HL-60/S4 treated with retinoic acid at 250 ng/mL for 4 days and 3 days (cell line): ENCODE results near the gene RBMX.
"Not testable (repeated sequence)": the region's sequence is repeated elsewhere in the genome, so short reads cannot be mapped to it uniquely, and the experiment has no call there.

ENCODE experiments used
- in situ Hi-C: fragments of 300-500 bp; cut with MboI; formaldehyde crosslinking; loops from 2 replicates; pipeline ENCODE4 v1.7.0; 2022; ENCODE audit warnings: low sequenced_read_pairs

The RBMX gene

GRCh38 chrX:136879001-136879687 lies 1.4 kb downstream of the RBMX start:
- in situ Hi-C loops: no loop called here

- in situ Hi-C loops: no loop called here
Observed at GRCh38 chrX:136878423-136878822, 2.1 kb downstream of the RBMX start.

GRCh38 chrX:136874114-136874513 lies 6.4 kb downstream of the RBMX start:
- in situ Hi-C loops: not testable (repeated sequence)

- in situ Hi-C loops: not testable (repeated sequence)
Observed at GRCh38 chrX:136873210-136873609, 7.3 kb downstream of the RBMX start.

- in situ Hi-C loops: no loop called here
Observed at GRCh38 chrX:136872091-136872700, 8.3 kb downstream of the RBMX start.

GRCh38 chrX:136870064-136870463 lies 10.5 kb downstream of the RBMX start:
- in situ Hi-C loops: no loop called here

- in situ Hi-C loops: no loop called here
Observed at GRCh38 chrX:136868283-136869055, 12.1 kb downstream of the RBMX start.

- in situ Hi-C loops: no loop called here
Observed at GRCh38 chrX:136867518-136867917, 13.0 kb downstream of the RBMX start.

- in situ Hi-C loops: no loop called here
Observed at GRCh38 chrX:136867096-136867491, 13.4 kb downstream of the RBMX start.

- in situ Hi-C loops: no loop called here
Observed at GRCh38 chrX:136866337-136867095, 14.0 kb downstream of the RBMX start.

GRCh38 chrX:136865270-136866158 lies 15.0 kb downstream of the RBMX start:
- in situ Hi-C loops: no loop called here

- in situ Hi-C loops: no loop called here
Observed at GRCh38 chrX:136863826-136864225, 16.7 kb downstream of the RBMX start.

- in situ Hi-C loops: no loop called here
Observed at GRCh38 chrX:136862546-136862945, 18.0 kb downstream of the RBMX start.

GRCh38 chrX:136861877-136862276 lies 18.6 kb downstream of the RBMX start:
- in situ Hi-C loops: no loop called here

GRCh38 chrX:136858007-136858756 lies 22.3 kb downstream of the RBMX start:
- in situ Hi-C loops: no loop called here

- in situ Hi-C loops: no loop called here
Observed at GRCh38 chrX:136856551-136856950, 24.0 kb downstream of the RBMX start.

- in situ Hi-C loops: no loop called here
Observed at GRCh38 chrX:136856050-136856449, 24.5 kb downstream of the RBMX start.

- in situ Hi-C loops: no loop called here
Observed at GRCh38 chrX:136851526-136851925, 29.0 kb downstream of the RBMX start.

GRCh38 chrX:136850441-136851175 lies 29.9 kb downstream of the RBMX start:
- in situ Hi-C loops: no loop called here
